ENCODE data around the gene MAPKAP1.

- TF ChIP-seq EP300 (IDR thresholded peaks at IDR 0.05) (no peak), CTCF (IDR thresholded peaks at IDR 0.05) (no peak), POLR2AphosphoS5 (IDR thresholded peaks at IDR 0.05) (no peak), POLR2A (IDR thresholded peaks at IDR 0.05) (no peak)
Measured at GRCh38 chr9:125519734-125520133, 187.3 kb downstream of the MAPKAP1 start.

Data from gastroesophageal sphincter (tissue), 3 donors.